ENCODE measurements around the gene RFNG.

Gene RFNG

DNA sequence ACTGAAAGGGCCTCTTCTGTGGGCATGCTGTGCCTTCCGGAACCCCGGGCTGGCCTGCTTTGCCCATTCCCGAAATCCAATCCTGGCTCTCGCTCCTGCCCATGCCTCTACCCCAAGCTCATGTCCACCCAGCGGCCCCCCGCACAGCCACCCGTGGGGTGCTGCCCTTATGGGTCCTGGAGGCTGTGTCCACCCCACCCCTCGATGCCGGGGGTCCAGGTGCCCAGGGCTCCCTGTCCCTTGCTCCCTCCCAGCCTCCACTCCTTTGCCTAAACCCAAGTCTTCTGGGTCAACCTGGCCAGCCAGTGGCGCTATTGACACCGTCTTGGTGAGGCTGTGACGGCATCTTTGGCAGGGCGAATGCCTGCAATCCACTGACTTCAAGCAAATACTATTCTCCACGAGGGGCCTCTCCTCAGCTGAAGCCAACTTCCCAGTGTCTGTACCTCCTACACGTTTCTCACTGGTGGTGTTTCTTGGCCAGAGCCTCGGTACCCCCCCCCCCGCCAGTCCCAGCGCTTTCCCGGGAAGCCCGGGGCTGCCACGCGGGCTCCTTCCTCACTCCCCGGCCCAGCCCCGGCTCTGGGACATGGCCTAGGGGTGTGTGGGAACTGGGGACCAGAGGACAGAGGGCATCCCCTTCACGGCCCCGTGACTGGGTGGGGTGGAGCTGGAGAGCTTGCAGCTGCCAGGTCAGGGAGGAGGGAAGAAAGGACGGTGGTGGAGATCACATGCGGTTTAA is 26.2 kb upstream of the RFNG start:
- no peak for DNase-seq (ENCODE audit: low read depth in 3 of 3)

DNA sequence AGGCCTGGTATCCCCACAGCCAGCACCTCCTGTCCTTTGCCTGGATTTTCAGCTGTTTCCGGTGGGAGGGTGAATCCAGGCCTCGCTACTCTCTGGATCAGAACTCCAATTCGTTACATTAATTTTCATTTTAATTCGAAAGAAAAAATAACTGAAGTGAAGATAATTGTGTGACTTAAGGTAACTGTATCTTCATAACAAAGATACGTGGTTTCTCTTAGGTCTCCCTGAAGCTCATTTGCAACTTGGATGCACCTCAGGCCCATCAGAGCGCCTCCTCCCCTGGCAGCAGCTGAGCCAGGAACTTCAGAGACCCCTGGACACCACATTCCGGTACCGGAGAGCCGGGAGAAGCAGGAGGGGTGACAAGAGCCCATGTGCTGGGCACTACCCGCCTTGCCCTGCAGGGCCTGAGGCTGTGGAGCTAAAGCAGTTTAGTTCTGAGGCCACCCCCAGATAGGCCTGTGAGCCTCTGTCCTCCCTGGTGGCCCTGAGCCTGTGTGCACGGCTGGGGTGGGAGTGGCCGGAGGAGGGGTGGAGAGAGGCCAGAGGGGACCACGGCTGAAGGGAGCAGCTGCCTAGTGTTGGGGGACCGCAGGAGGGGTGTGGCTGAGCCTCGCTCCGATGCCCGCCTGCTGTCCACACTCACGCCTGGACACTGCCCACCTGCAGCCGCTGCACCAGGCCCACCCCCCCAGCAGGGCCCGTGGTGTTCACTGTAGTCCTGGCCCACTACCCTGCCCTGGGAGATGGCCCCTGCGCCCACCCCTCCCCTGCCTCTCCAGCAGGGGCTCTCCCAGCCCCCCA is 25.4 kb upstream of the RFNG start:
- DNase-seq (ENCODE audit: low read depth in 3 of 3): no peak

DNA sequence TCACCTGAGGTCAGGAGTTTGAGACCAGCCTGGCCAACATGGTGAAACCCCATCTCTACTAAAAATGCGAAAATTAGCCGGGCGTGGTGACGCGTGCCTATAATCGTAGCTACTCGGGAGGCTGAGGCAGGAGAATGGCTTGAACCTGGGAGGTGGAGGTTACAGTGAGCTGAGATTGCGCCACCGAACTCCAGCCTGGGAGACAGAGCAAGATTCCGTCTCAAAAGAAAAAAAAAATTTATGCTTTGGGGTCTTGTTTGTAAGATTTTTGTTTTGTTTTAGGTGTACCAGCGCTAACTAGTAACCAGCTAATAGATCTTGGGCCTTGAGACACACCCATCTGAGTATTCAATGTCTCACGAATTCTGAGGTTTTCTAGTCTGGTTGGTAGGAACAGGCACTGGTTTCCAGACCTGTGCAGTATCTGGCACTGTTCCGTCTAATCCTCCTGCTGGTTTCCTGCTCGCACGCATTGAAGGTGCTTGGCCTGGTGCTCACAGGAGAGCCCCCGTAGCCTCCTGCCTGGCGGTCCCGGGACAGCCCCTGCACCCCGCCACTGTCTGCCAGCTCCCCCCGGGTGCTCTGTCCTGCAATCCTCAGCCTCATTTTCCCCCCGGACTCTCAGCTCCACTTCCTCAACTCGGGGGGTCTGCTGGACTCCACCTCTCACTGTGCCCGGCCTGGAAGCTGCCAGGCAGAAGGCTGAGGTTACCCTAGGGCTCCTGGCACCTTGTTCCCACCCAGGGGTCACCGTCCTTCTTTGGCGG is 24.6 kb upstream of the RFNG start:
- no peak for DNase-seq (ENCODE audit: low read depth in 3 of 3)

DNA sequence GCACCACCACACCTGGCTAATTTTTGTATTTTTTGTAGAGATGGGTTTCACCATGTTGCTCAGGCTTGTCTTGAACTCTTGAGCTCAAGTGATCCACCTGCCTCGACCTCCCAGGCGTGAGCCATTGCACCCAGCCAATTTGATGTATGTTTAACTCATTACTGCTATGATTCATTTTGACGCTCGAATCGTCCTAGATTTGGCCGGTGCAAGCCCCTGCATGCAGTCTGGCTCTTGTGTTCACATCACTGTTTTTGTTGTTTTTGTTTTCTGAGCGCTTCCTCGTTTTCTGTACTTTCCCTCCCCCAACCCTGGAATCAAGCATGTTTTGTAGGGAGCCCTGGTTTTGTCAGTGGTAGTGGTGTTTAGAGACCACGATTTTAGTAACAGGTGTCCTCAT is 21.8 kb upstream of the RFNG start:
- DNase-seq (ENCODE audit: low read depth in 3 of 3): no peak

DNA sequence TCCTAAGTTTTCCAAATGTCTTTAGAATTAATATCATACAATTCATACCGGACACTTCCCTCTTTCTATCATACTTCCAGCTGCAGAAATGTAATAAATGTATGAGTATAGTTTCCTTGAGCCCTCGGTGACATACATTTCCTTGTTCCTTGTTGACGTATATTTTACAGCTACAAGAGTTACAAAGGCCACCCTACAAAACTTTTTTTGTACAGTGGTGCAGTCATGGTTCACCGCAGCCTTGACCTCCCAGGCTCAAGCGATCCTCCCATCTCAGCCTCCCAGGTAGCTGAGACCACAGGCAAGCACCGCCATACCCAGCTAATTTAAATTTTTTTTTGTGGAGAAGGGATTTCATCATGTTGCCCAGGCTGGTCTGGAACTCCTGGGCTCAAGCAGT is 21.2 kb upstream of the RFNG start:
- DNase-seq (ENCODE audit: low read depth in 3 of 3): no peak

DNA sequence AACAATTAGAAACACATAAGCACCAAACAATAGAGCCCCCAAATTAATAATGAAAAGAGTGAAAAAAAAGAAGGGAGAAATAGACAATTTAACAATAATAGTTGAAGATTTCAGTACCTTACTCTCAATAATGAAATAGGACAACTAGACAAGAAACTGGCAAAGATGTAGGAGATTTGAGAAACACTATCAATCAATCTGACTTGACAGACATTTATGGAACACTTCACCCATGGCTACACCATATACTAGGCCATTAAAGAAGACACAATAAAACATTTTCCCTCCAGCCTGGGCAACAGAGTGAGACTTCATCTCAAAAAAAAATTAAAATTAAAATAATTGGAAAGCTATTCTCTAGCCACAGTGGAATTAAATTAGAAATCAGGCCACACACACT is 19.0 kb upstream of the RFNG start:
- no peak for DNase-seq (ENCODE audit: low read depth in 3 of 3)

DNA sequence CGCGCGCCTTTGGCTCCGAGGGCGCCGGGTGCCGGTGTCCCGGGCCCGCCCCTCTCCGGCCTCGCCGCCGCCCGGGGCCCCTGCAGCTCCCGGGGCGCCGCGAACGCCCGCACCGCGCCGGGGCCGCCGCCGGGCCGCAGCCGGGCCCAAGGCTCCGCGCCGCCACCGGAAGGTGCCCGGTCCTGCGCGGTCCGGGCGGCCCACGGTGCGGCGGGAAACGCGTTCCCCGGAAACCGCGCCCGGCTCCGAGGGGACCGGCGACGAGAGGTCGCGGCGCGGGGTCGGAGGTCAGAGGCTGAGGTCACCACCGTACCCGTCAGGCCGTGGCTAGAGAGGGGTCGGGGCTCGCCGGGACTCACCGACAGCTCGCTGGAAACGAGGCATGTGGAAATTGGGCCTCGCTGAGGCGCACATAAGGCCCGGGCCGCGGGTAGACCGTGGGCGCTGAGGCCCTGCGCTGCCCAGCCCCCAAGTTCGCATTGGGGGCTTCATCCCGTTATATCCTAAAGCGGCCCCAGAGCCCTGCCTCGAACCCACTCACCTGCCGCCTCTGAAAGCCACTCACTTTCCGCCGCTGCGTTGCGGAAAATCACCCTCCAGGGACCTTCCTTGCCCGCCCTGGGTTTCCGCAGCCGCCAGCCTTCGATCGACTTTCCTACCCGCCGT is 14.2 kb upstream of the RFNG start, which contains the start of gene DUS1L:
Gene DUS1L, minus strand, starts transcription at position 167 of the 666 bp plus-strand sequence. CDS start 745 bp downstream, outside the sequence.
- peak; percentile 49 to 61 (median 56) for DNase-seq (ENCODE audit: low read depth in 3 of 3)

DNA sequence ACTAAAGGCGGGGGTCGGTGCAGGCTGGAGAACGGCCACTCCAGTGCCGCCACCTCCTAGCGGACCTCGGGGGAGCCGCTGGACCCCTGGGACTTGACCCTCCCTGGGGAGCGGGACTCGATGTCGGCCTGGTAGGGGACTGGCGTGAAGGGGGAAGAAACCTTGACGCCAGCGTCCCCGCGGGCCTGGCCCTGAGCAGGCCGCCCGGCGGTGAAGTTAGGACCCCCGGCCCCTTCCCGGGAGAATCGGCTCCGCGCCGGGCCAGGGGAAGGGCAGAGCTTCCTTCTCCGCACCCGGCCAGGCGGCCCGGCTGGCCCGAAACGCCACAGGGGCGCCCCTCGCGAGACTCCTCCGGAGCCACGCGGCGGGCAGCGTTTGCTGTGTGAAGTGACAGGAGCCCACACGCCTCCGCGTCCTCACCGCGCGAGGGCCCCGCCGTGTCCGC is 13.6 kb upstream of the RFNG start:
- DNase-seq (ENCODE audit: low read depth in 3 of 3): no peak

DNA sequence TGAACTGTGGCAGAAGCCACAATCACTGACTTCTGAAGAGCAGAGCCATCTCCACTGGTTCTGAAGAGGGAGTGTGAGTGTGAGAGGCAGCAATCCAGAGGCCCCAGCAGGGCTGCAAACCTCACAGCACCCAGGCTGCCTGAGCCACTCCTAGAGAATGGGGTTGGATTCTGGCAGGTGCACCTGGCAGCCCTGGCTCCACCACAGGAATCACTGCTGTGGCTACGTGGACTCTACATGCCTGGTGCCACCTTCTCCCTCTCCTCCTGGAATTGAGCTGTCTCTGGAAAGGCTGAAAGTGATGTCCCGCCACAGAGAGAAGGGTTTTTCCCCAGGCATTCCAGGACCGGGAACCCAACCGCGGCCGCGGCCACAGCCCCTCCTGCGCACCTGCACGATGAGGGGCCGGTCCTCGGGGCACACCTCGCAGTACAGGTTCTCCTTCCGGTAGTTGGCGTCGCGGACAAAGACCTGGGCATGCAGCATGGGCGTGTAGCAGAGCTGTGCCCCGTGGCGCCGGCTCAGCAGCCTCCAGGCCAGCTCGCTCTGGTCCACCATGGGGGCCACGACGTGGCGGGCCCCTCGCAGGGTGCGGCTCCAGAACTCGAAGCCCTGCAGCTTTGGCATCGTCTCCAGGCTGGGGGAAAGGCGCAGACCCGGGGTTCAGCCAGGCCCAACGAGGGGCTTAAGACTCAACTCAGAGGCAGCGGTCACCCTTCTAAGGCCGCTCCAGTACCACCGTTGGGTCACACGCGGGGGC is 13.0 kb upstream of the RFNG start:
- DNase-seq (ENCODE audit: low read depth in 3 of 3): no peak

DNA sequence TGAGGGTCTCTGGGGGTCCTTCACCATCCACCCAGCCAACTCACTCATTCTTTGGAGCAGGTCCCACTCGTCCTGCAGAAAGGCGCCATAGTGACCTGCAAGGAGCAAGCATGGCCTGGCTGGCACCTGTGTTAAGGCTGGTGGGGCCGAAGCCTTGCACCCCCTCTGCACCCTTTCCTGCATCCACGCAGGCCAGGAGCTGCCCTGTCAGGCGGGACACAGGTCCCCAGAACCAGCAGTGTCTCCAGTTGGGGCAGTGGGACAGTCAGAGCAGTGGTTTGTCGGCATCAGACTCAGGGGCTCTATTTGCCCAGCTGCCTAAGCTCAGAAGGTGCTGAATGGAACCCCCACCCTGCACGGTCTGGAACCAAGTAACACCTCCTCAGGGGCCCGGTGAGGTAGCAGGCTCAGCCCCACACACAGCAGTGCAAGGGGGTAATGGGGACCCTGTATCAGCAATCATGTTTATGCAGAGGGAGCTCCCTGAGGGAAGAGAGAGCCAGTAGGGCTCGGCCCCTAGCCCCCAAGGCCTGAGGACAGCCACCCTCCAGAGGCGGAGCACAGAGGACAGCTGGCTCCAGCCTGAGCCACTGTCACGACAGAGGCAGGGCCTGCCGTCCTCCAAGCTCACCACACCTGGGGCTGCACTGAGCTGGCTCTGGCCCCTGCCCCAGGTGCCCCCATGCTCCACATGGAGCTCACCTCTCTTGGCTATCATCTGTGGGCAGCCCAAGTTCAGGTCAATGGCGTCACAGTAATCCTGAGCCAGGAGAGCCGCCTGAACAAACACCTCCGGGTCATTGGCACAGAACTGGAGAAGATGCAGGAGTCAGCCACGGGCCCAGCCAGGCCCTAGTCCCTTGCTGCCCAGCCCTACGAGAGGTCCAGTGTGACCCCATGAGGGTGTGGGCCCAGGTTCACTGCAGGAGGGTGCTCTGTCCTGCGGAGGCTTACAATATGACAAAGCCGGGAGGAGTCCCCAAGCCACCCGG is 12.1 kb upstream of the RFNG start:
- no peak for DNase-seq (ENCODE audit: low read depth in 3 of 3)

DNA sequence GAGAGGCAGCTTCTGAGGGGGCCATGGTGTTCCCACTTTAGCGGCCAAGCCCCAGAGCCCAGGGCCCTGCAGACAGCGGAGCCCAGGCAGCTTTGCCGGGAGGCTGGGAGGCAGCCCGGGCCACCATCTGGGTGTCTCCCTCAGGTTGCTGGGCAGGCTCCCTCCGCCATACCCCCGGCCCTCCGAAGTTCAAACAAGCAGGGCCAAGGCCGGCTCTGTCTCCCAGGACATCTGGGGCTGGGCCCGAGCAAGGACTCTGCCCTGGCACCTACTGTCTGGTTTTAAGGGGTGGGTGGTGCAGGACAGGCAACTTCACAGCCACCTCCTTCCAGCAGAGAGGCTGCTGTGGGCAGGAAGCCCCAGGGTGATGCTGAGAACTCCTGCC is 11.4 kb upstream of the RFNG start:
- DNase-seq (ENCODE audit: low read depth in 3 of 3): no peak

DNA sequence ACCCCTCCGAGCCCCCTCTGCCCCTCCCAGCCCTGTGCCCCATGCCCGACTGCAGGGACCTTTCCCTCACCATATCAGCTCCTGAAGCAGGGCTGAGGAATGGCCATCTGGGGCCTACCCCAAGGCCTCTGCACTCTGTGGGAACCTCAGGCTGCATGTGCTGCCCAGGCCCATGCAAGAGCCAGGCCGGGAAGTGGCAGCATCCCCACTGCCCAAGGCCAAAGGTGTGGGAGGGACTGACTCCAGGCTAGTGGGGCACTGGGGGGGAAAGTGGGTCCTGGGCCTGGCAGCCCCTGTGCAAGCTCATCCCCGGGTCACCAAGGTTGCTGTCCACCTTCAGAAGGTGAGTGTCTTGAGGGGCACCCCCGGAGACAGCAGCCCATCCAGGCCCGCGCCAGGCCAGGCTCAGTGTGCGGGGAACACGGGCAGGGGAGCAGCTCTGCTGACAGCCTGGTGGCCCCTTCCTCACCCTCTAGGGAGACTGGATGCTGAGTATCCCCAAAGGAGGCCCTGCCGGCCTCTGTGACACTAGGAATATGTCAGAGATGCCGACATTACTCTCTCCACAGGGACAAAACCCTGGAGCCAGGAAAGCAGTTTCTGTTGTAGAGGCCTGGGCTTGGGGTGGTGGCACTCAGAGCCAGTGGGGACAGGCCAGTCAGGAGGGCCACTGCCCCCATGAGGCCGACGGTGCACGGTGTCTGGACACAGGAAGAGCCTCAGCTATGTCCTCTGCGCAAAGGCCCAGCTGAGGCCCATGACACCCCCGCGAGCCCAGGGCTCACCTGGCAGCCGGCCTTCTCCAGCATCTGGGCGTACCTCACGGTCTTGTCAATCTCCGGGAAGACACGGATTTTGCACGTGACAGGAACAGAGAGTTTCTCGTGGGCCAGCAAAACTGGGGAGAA is 10.7 kb upstream of the RFNG start:
- DNase-seq (ENCODE audit: low read depth in 3 of 3): no peak

DNA sequence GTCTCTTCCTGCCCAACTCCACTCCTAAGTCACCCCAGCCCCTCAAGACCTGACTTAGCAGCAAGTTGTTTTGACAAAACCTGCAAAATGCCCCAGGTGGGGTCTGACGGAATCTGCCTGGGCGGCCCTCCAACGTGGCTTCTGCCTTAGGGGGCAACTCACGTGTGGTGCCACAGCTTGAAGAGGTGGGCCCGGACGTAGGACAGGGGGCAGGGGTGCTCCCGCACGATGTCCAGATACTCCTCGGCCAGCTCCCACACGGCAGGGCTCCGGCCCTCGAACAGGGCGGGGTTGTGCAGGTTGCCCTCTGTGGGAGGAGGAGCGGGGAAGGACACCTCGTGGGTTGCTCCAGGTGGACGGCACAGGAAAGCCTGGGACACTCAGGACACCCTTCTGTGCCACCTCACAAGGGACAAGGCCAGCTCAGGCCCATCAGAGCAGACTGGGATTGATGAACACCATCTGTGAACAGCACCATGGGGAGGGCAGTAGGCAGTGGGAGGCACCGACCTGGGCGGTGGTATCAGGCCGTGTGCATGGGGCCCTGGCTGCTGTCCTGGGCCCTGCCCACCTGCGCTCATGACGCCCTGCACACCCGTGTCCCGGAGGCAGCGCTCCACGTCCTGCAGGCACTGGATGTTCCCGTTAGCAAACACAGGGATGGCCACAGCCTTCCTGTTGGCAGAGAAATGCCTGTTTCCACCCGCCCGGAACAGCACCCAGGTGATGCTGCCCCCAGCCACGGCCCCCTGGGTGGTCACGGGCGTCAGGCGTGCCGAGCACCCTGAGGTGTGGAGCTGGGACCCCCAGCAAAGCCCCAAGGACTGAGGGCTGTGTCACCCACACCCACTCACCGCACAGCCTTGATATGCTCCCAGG is 9.7 kb upstream of the RFNG start:
- no peak for DNase-seq (ENCODE audit: low read depth in 3 of 3)

DNA sequence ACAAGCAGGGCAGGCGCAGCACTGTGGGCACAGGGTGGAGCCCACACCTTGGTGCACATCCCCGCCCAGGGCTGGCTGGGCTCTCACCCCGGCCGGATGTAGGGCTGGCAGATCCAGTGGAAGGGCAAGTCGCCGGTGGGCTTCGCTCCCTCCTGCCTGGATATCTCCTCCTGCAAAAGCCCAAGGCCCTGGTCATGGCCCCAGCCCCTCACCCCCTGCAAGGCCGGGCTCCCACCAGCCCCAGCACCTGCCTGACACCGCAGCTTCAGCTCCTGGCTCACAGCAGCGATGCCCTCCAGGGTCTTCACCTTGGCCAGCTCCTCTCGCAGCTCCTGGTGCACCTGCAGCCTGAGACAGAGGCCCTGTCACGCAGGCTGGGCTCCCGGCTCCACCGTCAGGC is 9.0 kb upstream of the RFNG start:
- DNase-seq (ENCODE audit: low read depth in 3 of 3): no peak

DNA sequence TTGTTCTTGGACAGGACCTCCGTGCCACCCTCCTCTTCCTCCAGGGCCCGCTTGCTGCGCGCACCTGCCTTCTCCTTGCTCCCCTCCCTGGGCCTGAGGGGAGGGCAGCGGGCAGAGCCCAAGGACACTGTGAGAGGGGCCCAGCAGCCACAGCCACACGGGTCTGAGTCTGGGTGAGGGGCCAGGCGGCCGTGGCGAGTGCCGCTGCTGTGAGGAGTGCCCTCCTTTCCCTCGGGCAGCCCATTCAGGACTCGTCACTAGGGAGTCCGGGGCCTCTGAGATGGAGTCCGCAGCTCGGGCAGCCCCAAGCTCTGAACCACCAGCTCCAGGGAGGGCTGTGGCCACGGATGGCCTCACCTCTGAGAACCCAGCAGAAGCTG is 8.4 kb upstream of the RFNG start:
- no peak for DNase-seq (ENCODE audit: low read depth in 3 of 3)

DNA sequence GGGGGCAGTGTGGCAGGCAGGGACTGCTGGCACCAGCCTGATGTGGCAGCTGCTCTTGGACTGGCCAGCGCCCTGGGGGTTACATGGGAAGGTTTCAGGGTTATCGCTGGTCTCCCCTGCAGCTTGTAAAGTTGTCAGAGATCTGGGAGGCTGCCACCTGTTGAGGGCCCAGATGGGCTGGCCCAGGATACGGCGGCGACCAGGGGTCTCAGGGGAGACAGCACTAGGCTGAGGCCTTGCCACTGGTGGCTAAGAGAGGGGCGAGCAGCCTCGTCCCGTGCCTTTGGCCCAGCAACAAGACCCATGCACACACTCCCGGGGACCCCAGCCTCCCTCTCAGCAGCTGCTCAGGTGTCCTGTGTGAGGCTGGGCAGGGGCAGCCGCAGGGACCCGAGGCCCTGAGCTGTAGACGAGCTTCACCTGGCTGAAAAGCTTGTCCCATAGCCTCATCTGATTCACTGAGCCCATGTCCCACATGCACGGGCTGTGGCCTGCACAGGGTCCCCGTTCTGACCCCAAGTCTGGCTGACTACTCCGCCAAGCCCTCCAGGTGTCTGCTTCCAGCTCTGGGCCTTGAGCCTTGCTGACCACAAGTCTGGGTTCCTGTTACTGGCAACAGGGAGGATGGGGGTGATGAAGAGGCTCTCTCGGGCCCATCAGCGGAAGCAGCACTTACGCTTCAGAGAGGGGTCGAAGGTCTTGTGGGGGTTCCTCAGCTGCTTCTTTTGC is 7.8 kb upstream of the RFNG start:
- DNase-seq (ENCODE audit: low read depth in 3 of 3): no peak

DNA sequence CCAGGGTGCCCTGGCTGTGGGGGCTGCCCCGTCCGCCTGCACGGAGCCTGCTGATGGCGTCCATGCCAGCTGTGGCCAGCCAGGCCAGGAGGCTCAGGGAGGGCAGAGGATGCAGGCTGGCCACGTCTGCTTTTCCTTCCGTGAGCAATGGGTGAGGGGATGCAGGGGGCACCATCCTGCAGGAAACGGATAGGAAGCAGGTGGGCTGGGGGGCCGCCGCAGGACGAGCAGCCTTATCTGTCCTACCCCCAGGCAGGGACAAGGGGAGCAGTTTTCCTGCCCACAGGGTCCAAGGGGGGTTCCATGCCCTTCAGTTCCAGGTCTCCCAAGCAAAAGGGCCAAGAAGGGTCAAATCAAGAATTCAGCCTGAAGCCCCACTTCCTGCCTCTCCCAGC is 7.2 kb upstream of the RFNG start:
- no peak for DNase-seq (ENCODE audit: low read depth in 3 of 3)

All from stimulated activated CD4-positive, alpha-beta T cell treated with anti-CD3 and anti-CD28 coated beads, TNF-alpha, amount 100 ng/mL, for 48 hours (primary cell).